Measurements from ENCODE around the gene LAMA2.

DNA sequence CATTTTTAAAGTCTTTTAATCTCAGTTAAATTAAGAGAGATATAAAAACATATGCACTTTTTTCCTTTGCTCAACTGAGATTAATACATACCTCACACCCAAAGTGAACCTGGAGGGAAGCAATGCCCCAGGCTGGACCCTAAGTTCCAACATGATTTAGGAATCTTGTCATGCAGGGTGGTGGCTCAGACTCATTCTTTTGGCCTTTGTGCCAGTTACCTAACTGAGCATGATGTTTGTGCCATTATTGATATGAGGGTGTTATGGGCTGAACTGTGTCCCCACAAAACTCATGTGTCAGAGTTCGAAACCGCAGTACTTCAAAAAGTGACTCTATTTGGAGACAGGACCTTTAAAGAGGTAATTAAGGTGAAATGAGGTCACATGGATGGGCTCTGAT lies 639.0 kb downstream of the LAMA2 start:
- no peak for TF ChIP-seq POLR2A (IDR thresholded peaks at IDR 0.05)
- TF ChIP-seq, protein P1, sequence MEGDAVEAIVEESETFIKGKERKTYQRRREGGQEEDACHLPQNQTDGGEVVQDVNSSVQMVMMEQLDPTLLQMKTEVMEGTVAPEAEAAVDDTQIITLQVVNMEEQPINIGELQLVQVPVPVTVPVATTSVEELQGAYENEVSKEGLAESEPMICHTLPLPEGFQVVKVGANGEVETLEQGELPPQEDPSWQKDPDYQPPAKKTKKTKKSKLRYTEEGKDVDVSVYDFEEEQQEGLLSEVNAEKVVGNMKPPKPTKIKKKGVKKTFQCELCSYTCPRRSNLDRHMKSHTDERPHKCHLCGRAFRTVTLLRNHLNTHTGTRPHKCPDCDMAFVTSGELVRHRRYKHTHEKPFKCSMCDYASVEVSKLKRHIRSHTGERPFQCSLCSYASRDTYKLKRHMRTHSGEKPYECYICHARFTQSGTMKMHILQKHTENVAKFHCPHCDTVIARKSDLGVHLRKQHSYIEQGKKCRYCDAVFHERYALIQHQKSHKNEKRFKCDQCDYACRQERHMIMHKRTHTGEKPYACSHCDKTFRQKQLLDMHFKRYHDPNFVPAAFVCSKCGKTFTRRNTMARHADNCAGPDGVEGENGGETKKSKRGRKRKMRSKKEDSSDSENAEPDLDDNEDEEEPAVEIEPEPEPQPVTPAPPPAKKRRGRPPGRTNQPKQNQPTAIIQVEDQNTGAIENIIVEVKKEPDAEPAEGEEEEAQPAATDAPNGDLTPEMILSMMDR (IDR thresholded peaks at IDR 0.05), result no peak

Data from right lobe of liver (tissue), 4 donors.